GM06990 (cell line): ENCODE measurements around the gene ANTXR1.
A peak's percentile ranks its signal among the peaks of the same experiment; 100 is the strongest.

ENCODE experiments used
- DNase-seq: peaks from one replicate; pipeline ENCODE4 v3.0.0-alpha.2; 2011; ENCODE audit not compliant: insufficient read length; ENCODE audit errors: extremely low read depth
- H3K27me3 ChIP-seq: replicated peaks from 2 replicates; pipeline ENCODE4 v1.6.0; 2011; ENCODE audit warnings: low read length; ENCODE audit not compliant: control insufficient read depth, insufficient read depth
- H3K36me3 ChIP-seq: 2 replicates; pipeline ENCODE4 v1.5.1; 2011; ENCODE audit warnings: low read length; ENCODE audit not compliant: control insufficient read depth, insufficient read depth
- H3K4me3 ChIP-seq: replicated peaks from 2 replicates; pipeline ENCODE4 v1.5.1; 2011; ENCODE audit warnings: low read depth, mild to moderate bottlenecking, control low read depth, low read length
- CTCF ChIP-seq: IDR thresholded peaks from 2 replicates; pipeline ENCODE4 v1.5.1; 2011; ENCODE audit warnings: low read length, control low read depth, mild to moderate bottlenecking, inconsistent platforms; ENCODE audit not compliant: insufficient read depth, poor library complexity, severe bottlenecking

The ANTXR1 gene

GRCh38 chr2:69162057-69162456, 149.1 kb downstream of the ANTXR1 start:
- no peak for TF ChIP-seq CTCF

GRCh38 chr2:69163109-69163508, 150.1 kb downstream of the ANTXR1 start:
- peak; percentile 72 for DNase-seq
- no peaks in the 10 kb centered on the region for H3K27me3 ChIP-seq

More at GRCh38 chr2:69162057-69162456, 149.1 kb downstream of the ANTXR1 start:
- Histone ChIP-seq H3K4me3 (no peak overlapping the region), H3K36me3 (no peaks in the 10 kb centered on the region), H3K27me3 (no peaks in the 10 kb centered on the region; the same call in none of the 2 replicates)
- DNase-seq, result no peak

GRCh38 chr2:69163556-69163955, 150.6 kb downstream of the ANTXR1 start:
- no peaks in the 10 kb centered on the region for H3K36me3 ChIP-seq
- TF ChIP-seq CTCF, result no peak
- H3K4me3 ChIP-seq, result no peak overlapping the region
- H3K27me3 ChIP-seq, result no peaks in the 10 kb centered on the region
- no peak for DNase-seq

More at GRCh38 chr2:69163109-69163508, 150.1 kb downstream of the ANTXR1 start:
- H3K4me3 ChIP-seq, result no peak overlapping the region
- H3K36me3 ChIP-seq, result no peaks in the 10 kb centered on the region
- no peak for TF ChIP-seq CTCF

GRCh38 chr2:69164061-69164778, 151.2 kb downstream of the ANTXR1 start:
- DNase-seq, result no peak
- H3K27me3 ChIP-seq, result no peaks in the 10 kb centered on the region
- no peak overlapping the region for H3K4me3 ChIP-seq
- no peaks in the 10 kb centered on the region for H3K36me3 ChIP-seq
- no peak for TF ChIP-seq CTCF

GRCh38 chr2:69165091-69165880, 152.3 kb downstream of the ANTXR1 start:
- Histone ChIP-seq H3K4me3 (no peak overlapping the region), H3K36me3 (no peaks in the 10 kb centered on the region), H3K27me3 (no peaks in the 10 kb centered on the region)
- TF ChIP-seq CTCF, result no peak
- DNase-seq, result no peak
